Measurements from ENCODE around the gene CLIC3. TPM values are rescaled to one million over a fixed set of nuclear protein-coding genes. Genes with fewer than 3 reads are reported as not detected.

Gene CLIC3
- total RNA-seq, 1 donor from 2014 or later = not detected

DNA sequence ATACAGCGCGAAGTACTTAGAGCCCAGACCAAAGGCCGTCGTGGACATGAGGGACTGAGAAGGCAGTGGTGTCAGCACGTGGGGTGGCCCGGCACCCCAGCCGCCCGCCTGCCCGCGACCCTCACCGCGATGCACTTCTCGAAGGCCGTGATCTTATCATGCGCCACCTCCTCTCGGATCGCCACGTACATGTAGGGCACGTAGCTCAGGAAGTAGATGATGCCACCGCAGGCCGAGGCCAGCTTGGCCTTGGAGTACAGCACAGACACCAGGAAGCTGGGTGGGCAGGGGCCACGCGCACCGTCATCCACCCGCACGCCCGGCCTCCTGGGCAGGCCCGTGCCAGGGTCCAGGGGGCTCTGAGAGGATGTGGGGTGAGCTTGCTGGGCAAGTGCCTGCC is 20.7 kb upstream of the CLIC3 start:
- no peak overlapping the region for H3K4me3 Mint-ChIP-seq
- POLR2A ChIA-PET = no interaction called here
- no peak overlapping the region for H3K27ac Mint-ChIP-seq
- intact Hi-C loops (cut with micrococcal nuclease) = no loop called here
- ATAC-seq (ENCODE audit: low read depth) = no peak
- CTCF ChIA-PET = no interaction called here
- no peaks in the 10 kb centered on the region for H3K27me3 Mint-ChIP-seq
- no peaks in the 10 kb centered on the region for H3K9me3 Mint-ChIP-seq
- TF ChIP-seq, protein P1, sequence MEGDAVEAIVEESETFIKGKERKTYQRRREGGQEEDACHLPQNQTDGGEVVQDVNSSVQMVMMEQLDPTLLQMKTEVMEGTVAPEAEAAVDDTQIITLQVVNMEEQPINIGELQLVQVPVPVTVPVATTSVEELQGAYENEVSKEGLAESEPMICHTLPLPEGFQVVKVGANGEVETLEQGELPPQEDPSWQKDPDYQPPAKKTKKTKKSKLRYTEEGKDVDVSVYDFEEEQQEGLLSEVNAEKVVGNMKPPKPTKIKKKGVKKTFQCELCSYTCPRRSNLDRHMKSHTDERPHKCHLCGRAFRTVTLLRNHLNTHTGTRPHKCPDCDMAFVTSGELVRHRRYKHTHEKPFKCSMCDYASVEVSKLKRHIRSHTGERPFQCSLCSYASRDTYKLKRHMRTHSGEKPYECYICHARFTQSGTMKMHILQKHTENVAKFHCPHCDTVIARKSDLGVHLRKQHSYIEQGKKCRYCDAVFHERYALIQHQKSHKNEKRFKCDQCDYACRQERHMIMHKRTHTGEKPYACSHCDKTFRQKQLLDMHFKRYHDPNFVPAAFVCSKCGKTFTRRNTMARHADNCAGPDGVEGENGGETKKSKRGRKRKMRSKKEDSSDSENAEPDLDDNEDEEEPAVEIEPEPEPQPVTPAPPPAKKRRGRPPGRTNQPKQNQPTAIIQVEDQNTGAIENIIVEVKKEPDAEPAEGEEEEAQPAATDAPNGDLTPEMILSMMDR (IDR thresholded peaks at IDR 0.05) = no peak
- H3K36me3 Mint-ChIP-seq (ENCODE audit: low read depth) = peaks cover 8% of the 10 kb centered on the region
- peaks cover under 1% of the 10 kb centered on the region for H3K4me1 Mint-ChIP-seq
- no peak for DNase-seq

DNA sequence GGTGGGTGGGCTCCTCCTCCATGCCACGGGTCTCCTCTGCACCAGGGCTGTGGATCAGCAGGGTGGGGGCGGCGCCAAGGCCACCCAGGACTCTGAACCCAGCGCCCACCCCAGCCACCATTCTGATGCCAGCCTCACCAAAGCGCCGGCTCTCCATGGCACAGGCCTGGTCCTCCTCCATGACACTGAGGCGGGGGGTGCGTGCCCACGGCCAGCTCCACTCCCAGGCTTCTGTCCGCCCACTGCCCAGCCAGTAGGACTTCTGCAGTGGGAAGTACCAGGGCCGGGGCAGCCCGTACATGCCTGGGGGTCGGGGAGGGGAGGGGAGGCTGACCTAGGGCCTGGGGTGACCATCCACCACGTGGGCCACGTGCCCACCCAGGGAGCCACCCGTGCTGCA is 20.1 kb upstream of the CLIC3 start:
- intact Hi-C loops (cut with micrococcal nuclease) = no loop called here
- H3K27ac Mint-ChIP-seq = no peak overlapping the region
- CTCF ChIA-PET = no interaction called here
- peaks cover 9% of the 10 kb centered on the region for H3K36me3 Mint-ChIP-seq (ENCODE audit: low read depth)
- ATAC-seq (ENCODE audit: low read depth) (no peak), DNase-seq (no peak)
- POLR2A ChIA-PET = no interaction called here
- no peak overlapping the region for H3K4me3 Mint-ChIP-seq
- TF ChIP-seq, protein P1 (IDR thresholded peaks at IDR 0.05) = no peak
- H3K9me3 Mint-ChIP-seq = no peaks in the 10 kb centered on the region
- no peaks in the 10 kb centered on the region for H3K4me1 Mint-ChIP-seq
- no peaks in the 10 kb centered on the region for H3K27me3 Mint-ChIP-seq

DNA sequence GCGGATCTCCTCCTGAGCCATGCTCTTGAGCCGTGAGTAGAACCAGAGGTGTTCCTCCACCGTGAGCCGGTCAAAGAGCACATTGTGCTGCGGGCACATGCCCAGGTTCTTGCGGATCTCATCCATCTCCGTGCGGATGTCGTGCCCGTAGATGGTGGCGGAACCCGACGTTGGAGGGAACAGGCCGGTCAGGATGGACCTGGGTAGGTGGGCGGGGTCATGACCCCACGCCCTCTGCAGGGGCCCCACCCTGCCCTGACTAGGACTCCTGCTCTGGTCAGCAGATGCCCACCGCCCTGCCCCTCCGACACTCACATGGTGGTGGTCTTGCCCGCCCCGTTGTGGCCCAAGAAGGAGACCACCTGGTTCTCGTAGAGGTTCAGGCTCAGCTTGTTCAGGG is 19.6 kb upstream of the CLIC3 start:
- CTCF ChIA-PET = no interaction called here
- no peak overlapping the region for H3K27ac Mint-ChIP-seq

DNA sequence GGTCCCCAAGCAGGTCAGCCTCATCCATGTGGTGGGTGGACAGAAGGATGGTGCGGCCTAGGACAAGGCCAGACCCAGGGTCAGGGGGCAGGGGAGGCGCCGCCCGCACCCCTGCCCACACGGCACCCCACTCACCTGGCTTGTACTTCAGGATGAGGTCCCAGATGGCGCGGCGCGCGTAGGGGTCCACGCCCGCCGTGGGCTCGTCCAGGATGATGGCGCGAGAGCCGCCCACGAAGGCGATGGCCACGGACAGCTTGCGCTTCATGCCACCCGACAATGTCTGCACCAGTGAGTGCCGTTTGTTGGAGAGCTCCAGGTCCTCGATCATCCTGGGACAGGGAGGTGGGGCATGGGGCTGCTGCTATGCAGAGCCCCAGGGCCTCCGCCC is 19.2 kb upstream of the CLIC3 start:
- Mint-ChIP-seq H3K4me3 (no peak overlapping the region), H3K27me3 (no peaks in the 10 kb centered on the region), H3K4me1 (no peaks in the 10 kb centered on the region), H3K36me3 (ENCODE audit: low read depth) (peaks cover 9% of the 10 kb centered on the region), H3K27ac (no peak overlapping the region), H3K9me3 (no peaks in the 10 kb centered on the region)
- CTCF ChIA-PET = no interaction called here
- TF ChIP-seq, protein P1 (IDR thresholded peaks at IDR 0.05) = no peak
- intact Hi-C loops (cut with micrococcal nuclease) = no loop called here
- POLR2A ChIA-PET = no interaction called here
- ATAC-seq (ENCODE audit: low read depth) (no peak), DNase-seq (no peak)

More for the DNA sequence above, 19.6 kb upstream of the CLIC3 start:
- H3K27me3 Mint-ChIP-seq = no peaks in the 10 kb centered on the region
- peaks cover 9% of the 10 kb centered on the region for H3K36me3 Mint-ChIP-seq (ENCODE audit: low read depth)
- no peak overlapping the region for H3K4me3 Mint-ChIP-seq
- intact Hi-C loops (cut with micrococcal nuclease) = no loop called here
- H3K9me3 Mint-ChIP-seq = no peaks in the 10 kb centered on the region
- TF ChIP-seq, protein P1 (IDR thresholded peaks at IDR 0.05) = no peak
- no peaks in the 10 kb centered on the region for H3K4me1 Mint-ChIP-seq
- POLR2A ChIA-PET = no interaction called here
- DNase-seq = no peak
- ATAC-seq (ENCODE audit: low read depth) = no peak

- Mint-ChIP-seq H3K27me3 (no peaks in the 10 kb centered on the region), H3K9me3 (no peaks in the 10 kb centered on the region), H3K36me3 (ENCODE audit: low read depth) (peaks cover 9% of the 10 kb centered on the region), H3K27ac (no peak overlapping the region), H3K4me3 (no peak overlapping the region), H3K4me1 (no peaks in the 10 kb centered on the region)
- TF ChIP-seq, protein P1 (IDR thresholded peaks at IDR 0.05) = no peak
- CTCF ChIA-PET = no interaction called here
- intact Hi-C loops (cut with micrococcal nuclease) = no loop called here
- DNase-seq (no peak), ATAC-seq (ENCODE audit: low read depth) (no peak)
- POLR2A ChIA-PET = no interaction called here
Observed at GRCh38 chr9:137014776-137015539, 18.6 kb upstream of the CLIC3 start.

Measured in activated B cell treated with CpG ODN at 0.5 μM for 24 hours (primary cell).